GM12878 (cell line): ENCODE measurements around the gene ZNF695. TPM values are rescaled to one million over a fixed set of nuclear protein-coding genes. Genes with fewer than 3 reads are reported as not detected.

Experiments used
- ATAC-seq: fragments of 200-7000 bp; cut with Tn5 transposase; 3 replicates; pipeline ENCODE4 v1.9.1; 2020; ENCODE audit warnings: mild to moderate bottlenecking, moderate library complexity
- BruUV-seq: library from RNA; stranded (reverse); fragments of 400-500 nt; replicated peaks from 2 replicates; lab custom pipeline; 2021; lab: Mats Ljungman, UMichigan
- CTCF ChIA-PET: fragments of 300-600 bp; sonication (Branson Sonifier 250); formaldehyde crosslinking; extraction: SDS; loops from one replicate; lab custom pipeline; 2021; ENCODE audit warnings: inconsistent platforms; lab: Yijun Ruan, JAX
- POLR2A ChIA-PET: fragments of 350-600 bp; formaldehyde crosslinking; extraction: SDS; loops from one replicate; lab custom pipeline; 2021; ENCODE audit warnings: inconsistent platforms; lab: Charles Lee
- RAD21 ChIA-PET: fragments of 300-600 bp; sonication (Branson Sonifier 250); formaldehyde crosslinking; loops from one replicate; lab custom pipeline; 2023; ENCODE audit warnings: antibody characterized with exemption; ENCODE audit not compliant: unreplicated experiment; lab: Charles Lee
- SMC1A ChIA-PET: fragments of 300-600 bp; sonication (Branson Sonifier 250); formaldehyde crosslinking; loops from one replicate; lab custom pipeline; 2023; ENCODE audit not compliant: unreplicated experiment, uncharacterized antibody; lab: Charles Lee
- DNase-seq: peaks from one replicate; pipeline ENCODE4 v3.0.0-alpha.2; 2011; ENCODE audit warnings: low read depth, low spot score
- FAIRE-seq: peaks from 3 replicates; lab custom pipeline; 2011; peaks lifted over from hg19 to GRCh38; lab: Jason Lieb, UNC
- H2AFZ ChIP-seq: 2 replicates; pipeline ENCODE4 v1.6.0; 2011; ENCODE audit warnings: low read depth, low read length, control low read depth; ENCODE audit not compliant: control insufficient read depth
- H3K27ac ChIP-seq: 2 replicates; pipeline ENCODE4 v1.5.1; 2011; ENCODE audit warnings: control low read depth; ENCODE audit not compliant: control insufficient read depth, insufficient read depth
- H3K27me3 ChIP-seq, 2 experiments: replicated peaks in 1 of 2; 2 replicates each; pipeline versions ENCODE4 v1.6.0 to v1.6.1; 2011; ENCODE audit warnings: low read length in 1 of 2; ENCODE audit not compliant: control insufficient read depth in 2 of 2, insufficient read depth in 2 of 2
- H3K36me3 ChIP-seq, 2 experiments: 2 replicates each; pipeline ENCODE4 v1.5.1; 2011; ENCODE audit warnings: low read length in 1 of 2; ENCODE audit not compliant: control insufficient read depth in 2 of 2, insufficient read depth in 2 of 2
- H3K4me1 ChIP-seq: 2 replicates; pipeline ENCODE4 v1.6.1; 2011; ENCODE audit warnings: mild to moderate bottlenecking, low read length, moderate library complexity, mixed read lengths; ENCODE audit not compliant: control insufficient read depth, insufficient read depth
- H3K4me2 ChIP-seq: 2 replicates; pipeline ENCODE4 v1.6.0; 2011; ENCODE audit warnings: control low read depth; ENCODE audit not compliant: control insufficient read depth, insufficient read depth
- H3K4me3 ChIP-seq: fragments of 200-600 bp; sonication (generic); 2 replicates; pipeline ENCODE4 v1.5.1; 2016
- H3K79me2 ChIP-seq: 2 replicates; pipeline ENCODE4 v1.6.0; 2011; ENCODE audit warnings: low read length; ENCODE audit not compliant: control insufficient read depth, insufficient read depth
- H3K9ac ChIP-seq: 2 replicates; pipeline ENCODE4 v1.8.0; 2011; ENCODE audit warnings: low read length, control low read depth, mixed read lengths; ENCODE audit not compliant: control insufficient read depth, insufficient read depth
- H3K9me3 ChIP-seq: replicated peaks from 3 replicates; pipeline ENCODE4 v1.5.1; 2011; ENCODE audit warnings: mild to moderate bottlenecking, low read length; ENCODE audit not compliant: control insufficient read depth, insufficient read depth
- H4K20me1 ChIP-seq: 2 replicates; pipeline ENCODE4 v1.6.0; 2011; ENCODE audit not compliant: control insufficient read depth, insufficient read depth
- ASH2L ChIP-seq: fragments of 300-600, 200-600 bp; sonication (generic); IDR thresholded peaks from 2 replicates; pipeline ENCODE4 v1.6.1; 2017; ENCODE audit warnings: low read depth, mild to moderate bottlenecking, borderline replicate concordance
- CHD4 ChIP-seq: fragments of 200-600 bp; sonication (generic); IDR thresholded peaks from 2 replicates; pipeline ENCODE4 v1.6.1; 2016; ENCODE audit warnings: mild to moderate bottlenecking
- JUNB ChIP-seq: IDR thresholded peaks from 2 replicates; pipeline ENCODE4 v1.6.1; 2016; ENCODE audit warnings: antibody characterized with exemption, mild to moderate bottlenecking
- RB1 ChIP-seq: fragments of 450-650 bp; formaldehyde crosslinking; IDR thresholded peaks from 2 replicates; pipeline ENCODE4 v1.6.1; 2017; ENCODE audit warnings: mild to moderate bottlenecking, borderline replicate concordance
- SMAD1 ChIP-seq: fragments of 450-650 bp; IDR thresholded peaks from 2 replicates; pipeline ENCODE4 v1.6.1; 2018; ENCODE audit warnings: mild to moderate bottlenecking, low read depth; ENCODE audit not compliant: partially characterized antibody
- SMAD5 ChIP-seq: IDR thresholded peaks from 2 replicates; pipeline ENCODE4 v1.6.1; 2016; ENCODE audit warnings: antibody characterized with exemption, low read depth
- WGBS: methylation state at CpG from one replicate; pipeline ENCODE4 v1.1.6; 2016; ENCODE audit warnings: low lambda C conversion rate; ENCODE audit not compliant: insufficient replicate concordance, insufficient coverage; ENCODE audit errors: missing lambda C conversion rate; 5-methylcytosine and 5-hydroxymethylcytosine counted together
- in situ Hi-C: fragments of 300-500 bp; cut with MboI; formaldehyde crosslinking; loops from 9 replicates; pipeline ENCODE4 v1.14.3; 2018; ENCODE audit warnings: mixed read lengths
- intact Hi-C: fragments of 100-400 bp; cut with micrococcal nuclease; formaldehyde crosslinking; loops from one replicate; pipeline ENCODE4 v1.14.2; 2022; ENCODE audit not compliant: unreplicated experiment
- polyA plus RNA-seq, 11 experiments: library from polyadenylated mRNA; depleted of rRNA in 4 of 11; unstranded in 6 of 11; stranded (reverse) in 5 of 11; fragments of >200 nt; fragmentation: Nextera tagmentation in 4 of 11; fragmentation: Illumina TruSeq in 1 of 11; extraction: Ambion mirVana in 4 of 11; extraction: Trizol in 1 of 11; gene quantifications; 1 replicate in 1 of 11; 2 replicates in 10 of 11; pipeline versions ENCODE4 v1.2.1 to v1.2.3, GENCODE V29; 2011 to 2016; ENCODE audit warnings: inconsistent platforms in 2 of 11, missing spikeins in 2 of 11, low read depth in 1 of 11
- total RNA-seq, 4 experiments: library from RNA; depleted of rRNA in 3 of 4; stranded (reverse); fragments of >200 nt in 3 of 4; fragmentation: Illumina TruSeq in 1 of 4; extraction: Trizol in 1 of 4; gene quantifications; 2 replicates each; pipeline versions ENCODE4 v1.2.1 to v1.2.3, GENCODE V29; 2013 to 2021
- TF ChIP-seq, protein P1 (sequence below): IDR thresholded peaks from 2 replicates; pipeline ENCODE4 v1.6.1; 2012; ENCODE audit warnings: mild to moderate bottlenecking, low read depth, low read length

ZNF695 gene
- total and polyA plus RNA-seq, 10 of the 15 experiments (the other 5 are each of a cell fraction or from before 2014, with no cell fraction given) = 0.04 to 1.8 (median 1.2) TPM

DNA sequence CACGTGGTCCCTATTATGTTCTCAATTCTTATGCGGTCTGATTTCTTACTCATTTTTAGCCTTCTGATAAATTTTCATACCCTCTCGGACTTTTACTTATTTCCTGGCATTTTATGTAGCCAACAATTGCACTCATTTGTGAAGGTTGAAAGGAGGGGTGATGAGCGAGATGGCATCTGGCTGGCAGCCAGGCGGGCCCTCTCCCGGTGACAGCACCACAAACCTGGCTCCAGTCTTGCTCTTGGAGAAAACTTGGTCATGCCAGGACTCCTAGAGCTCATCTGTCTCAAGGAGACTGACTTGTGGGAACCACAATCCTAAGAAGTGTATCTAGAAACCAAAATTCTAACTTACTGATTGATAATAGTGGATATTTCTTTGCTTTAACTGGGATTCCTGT lies 61.5 kb downstream of the ZNF695 start:
- no peaks in the 10 kb centered on the region for H3K27me3 ChIP-seq
- DNase-seq (no peak), ATAC-seq (no peak), FAIRE-seq (no peak)
- no peaks in the 10 kb centered on the region for H4K20me1 ChIP-seq
- in situ Hi-C loops (no loop called here), intact Hi-C loops (no loop called here)
- no peak overlapping the region for H3K27ac ChIP-seq
- ChIA-PET POLR2A (no interaction called here), RAD21 (no interaction called here), SMC1A (no interaction called here), CTCF (no interaction called here)
- no peak overlapping the region for H3K9ac ChIP-seq
- WGBS = 87% methylated on average over 6 of the region's 6 CpGs
- H2AFZ ChIP-seq = no peak overlapping the region
- no peak overlapping the region for H3K4me2 ChIP-seq
- BruUV-seq = no TSS peak
- no peak overlapping the region for H3K4me3 ChIP-seq
- H3K36me3 ChIP-seq = no peaks in the 10 kb centered on the region
- TF ChIP-seq ASH2L (no peak), SMAD5 (no peak), JUNB (no peak), CHD4 (no peak), RB1 (no peak), SMAD1 (no peak)
- TF ChIP-seq, protein P1, sequence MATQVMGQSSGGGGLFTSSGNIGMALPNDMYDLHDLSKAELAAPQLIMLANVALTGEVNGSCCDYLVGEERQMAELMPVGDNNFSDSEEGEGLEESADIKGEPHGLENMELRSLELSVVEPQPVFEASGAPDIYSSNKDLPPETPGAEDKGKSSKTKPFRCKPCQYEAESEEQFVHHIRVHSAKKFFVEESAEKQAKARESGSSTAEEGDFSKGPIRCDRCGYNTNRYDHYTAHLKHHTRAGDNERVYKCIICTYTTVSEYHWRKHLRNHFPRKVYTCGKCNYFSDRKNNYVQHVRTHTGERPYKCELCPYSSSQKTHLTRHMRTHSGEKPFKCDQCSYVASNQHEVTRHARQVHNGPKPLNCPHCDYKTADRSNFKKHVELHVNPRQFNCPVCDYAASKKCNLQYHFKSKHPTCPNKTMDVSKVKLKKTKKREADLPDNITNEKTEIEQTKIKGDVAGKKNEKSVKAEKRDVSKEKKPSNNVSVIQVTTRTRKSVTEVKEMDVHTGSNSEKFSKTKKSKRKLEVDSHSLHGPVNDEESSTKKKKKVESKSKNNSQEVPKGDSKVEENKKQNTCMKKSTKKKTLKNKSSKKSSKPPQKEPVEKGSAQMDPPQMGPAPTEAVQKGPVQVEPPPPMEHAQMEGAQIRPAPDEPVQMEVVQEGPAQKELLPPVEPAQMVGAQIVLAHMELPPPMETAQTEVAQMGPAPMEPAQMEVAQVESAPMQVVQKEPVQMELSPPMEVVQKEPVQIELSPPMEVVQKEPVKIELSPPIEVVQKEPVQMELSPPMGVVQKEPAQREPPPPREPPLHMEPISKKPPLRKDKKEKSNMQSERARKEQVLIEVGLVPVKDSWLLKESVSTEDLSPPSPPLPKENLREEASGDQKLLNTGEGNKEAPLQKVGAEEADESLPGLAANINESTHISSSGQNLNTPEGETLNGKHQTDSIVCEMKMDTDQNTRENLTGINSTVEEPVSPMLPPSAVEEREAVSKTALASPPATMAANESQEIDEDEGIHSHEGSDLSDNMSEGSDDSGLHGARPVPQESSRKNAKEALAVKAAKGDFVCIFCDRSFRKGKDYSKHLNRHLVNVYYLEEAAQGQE = no peak
- H3K79me2 ChIP-seq = no peaks in the 10 kb centered on the region
- no peaks in the 10 kb centered on the region for H3K4me1 ChIP-seq
- 0 out of 3 replicates have a peak, but pooled peaks cover 1% of the 10 kb centered on the region for H3K9me3 ChIP-seq

Other genes with a start within 250 kb of the ZNF695 start
- gene AHCTF1, start 76.1 kb downstream of the ZNF695 start, total RNA-seq (2014; rRNA removed) = 25.5 and 25.6 TPM in 2 replicates
- 45.5 and 51.1 TPM in 2 replicates for gene AHCTF1, start 76.1 kb downstream of the ZNF695 start, total RNA-seq (2014; rRNA removed; fragmentation: Illumina TruSeq; extraction: Trizol)
- 27.1 and 29.3 TPM in 2 replicates for gene AHCTF1, start 76.1 kb downstream of the ZNF695 start, total RNA-seq (2021)
- gene AHCTF1, start 76.1 kb downstream of the ZNF695 start, polyA plus RNA-seq (2011; rRNA removed) = 19.4 and 27.7 TPM in 2 replicates
- gene AHCTF1, start 76.1 kb downstream of the ZNF695 start, polyA plus RNA-seq (2014; fragmentation: Illumina TruSeq; extraction: Trizol) = 44.3 and 56.5 TPM in 2 replicates
- gene AHCTF1, start 76.1 kb downstream of the ZNF695 start, polyA plus RNA-seq (2014; fragmentation: Nextera tagmentation; extraction: Ambion mirVana) = 1 to 10 TPM; 3.4 to 5.3 TPM
- 15.4 and 17.2 TPM in 2 replicates for gene AHCTF1, start 76.1 kb downstream of the ZNF695 start, polyA plus RNA-seq (2014; rRNA removed)
- gene AHCTF1, start 76.1 kb downstream of the ZNF695 start, polyA plus RNA-seq (2016; fragmentation: Nextera tagmentation; extraction: Ambion mirVana) = 10 to 100 TPM; 15.5 to 16.1 TPM
- 4.9 TPM in 2 replicates for gene ZNF670, start 70.8 kb upstream of the ZNF695 start, total RNA-seq (2014; rRNA removed)
- 6.0 and 6.5 TPM in 2 replicates for gene ZNF670, start 70.8 kb upstream of the ZNF695 start, total RNA-seq (2014; rRNA removed; fragmentation: Illumina TruSeq; extraction: Trizol)
- gene ZNF670, start 70.8 kb upstream of the ZNF695 start, total RNA-seq (2021) = 2.0 and 3.0 TPM in 2 replicates
- gene ZNF670, start 70.8 kb upstream of the ZNF695 start, polyA plus RNA-seq (2011; rRNA removed) = 3.7 and 6.6 TPM in 2 replicates
- 5.2 and 6.7 TPM in 2 replicates for gene ZNF670, start 70.8 kb upstream of the ZNF695 start, polyA plus RNA-seq (2014; fragmentation: Illumina TruSeq; extraction: Trizol)
- gene ZNF670, start 70.8 kb upstream of the ZNF695 start, polyA plus RNA-seq (2014; fragmentation: Nextera tagmentation; extraction: Ambion mirVana) = 1 to 10 TPM; 5.3 to 7.4 TPM
- gene ZNF670, start 70.8 kb upstream of the ZNF695 start, polyA plus RNA-seq (2014; rRNA removed) = 2.2 and 3.2 TPM in 2 replicates
- 1 to 10 TPM; 7.9 to 9.0 TPM for gene ZNF670, start 70.8 kb upstream of the ZNF695 start, polyA plus RNA-seq (2016; fragmentation: Nextera tagmentation; extraction: Ambion mirVana)
- gene ZNF669, start 96.3 kb upstream of the ZNF695 start, total RNA-seq (2014; rRNA removed) = 9.5 and 10.7 TPM in 2 replicates
- gene ZNF669, start 96.3 kb upstream of the ZNF695 start, total RNA-seq (2014; rRNA removed; fragmentation: Illumina TruSeq; extraction: Trizol) = 10.9 and 11.1 TPM in 2 replicates
- 5.8 and 5.9 TPM in 2 replicates for gene ZNF669, start 96.3 kb upstream of the ZNF695 start, total RNA-seq (2021)
- gene ZNF669, start 96.3 kb upstream of the ZNF695 start, polyA plus RNA-seq (2011; rRNA removed) = 4.8 and 7.1 TPM in 2 replicates
- gene ZNF669, start 96.3 kb upstream of the ZNF695 start, polyA plus RNA-seq (2014; fragmentation: Illumina TruSeq; extraction: Trizol) = 8.0 and 9.3 TPM in 2 replicates
- 1 to 10 TPM; 5.2 to 5.6 TPM for gene ZNF669, start 96.3 kb upstream of the ZNF695 start, polyA plus RNA-seq (2014; fragmentation: Nextera tagmentation; extraction: Ambion mirVana)
- 3.5 and 6.5 TPM in 2 replicates for gene ZNF669, start 96.3 kb upstream of the ZNF695 start, polyA plus RNA-seq (2014; rRNA removed)
- gene ZNF669, start 96.3 kb upstream of the ZNF695 start, polyA plus RNA-seq (2016; fragmentation: Nextera tagmentation; extraction: Ambion mirVana) = 1 to 10 TPM; 4.9 to 5.1 TPM
- gene ZNF124, start 164.0 kb upstream of the ZNF695 start, total RNA-seq (2014; rRNA removed) = 27.5 and 32.9 TPM in 2 replicates
- 37.5 and 38.5 TPM in 2 replicates for gene ZNF124, start 164.0 kb upstream of the ZNF695 start, total RNA-seq (2014; rRNA removed; fragmentation: Illumina TruSeq; extraction: Trizol)
- 24.4 and 25.8 TPM in 2 replicates for gene ZNF124, start 164.0 kb upstream of the ZNF695 start, total RNA-seq (2021)
- gene ZNF124, start 164.0 kb upstream of the ZNF695 start, polyA plus RNA-seq (2011; rRNA removed) = 13.2 and 19.7 TPM in 2 replicates
- 14.1 and 15.1 TPM in 2 replicates for gene ZNF124, start 164.0 kb upstream of the ZNF695 start, polyA plus RNA-seq (2014; fragmentation: Illumina TruSeq; extraction: Trizol)
- gene ZNF124, start 164.0 kb upstream of the ZNF695 start, polyA plus RNA-seq (2014; fragmentation: Nextera tagmentation; extraction: Ambion mirVana) = 1 to 10 TPM; 6.8 to 7.3 TPM
- gene ZNF124, start 164.0 kb upstream of the ZNF695 start, polyA plus RNA-seq (2014; rRNA removed) = 6.7 and 7.7 TPM in 2 replicates
- 10 to 100 TPM; 11.4 to 11.8 TPM for gene ZNF124, start 164.0 kb upstream of the ZNF695 start, polyA plus RNA-seq (2016; fragmentation: Nextera tagmentation; extraction: Ambion mirVana)
- not detected in 2 replicates for gene VN1R5, start 248.0 kb upstream of the ZNF695 start, total RNA-seq (2014; rRNA removed)
- not detected in 2 replicates for gene VN1R5, start 248.0 kb upstream of the ZNF695 start, total RNA-seq (2014; rRNA removed; fragmentation: Illumina TruSeq; extraction: Trizol)
- not detected in 2 replicates for gene VN1R5, start 248.0 kb upstream of the ZNF695 start, total RNA-seq (2021)
- gene VN1R5, start 248.0 kb upstream of the ZNF695 start, polyA plus RNA-seq (2011; rRNA removed) = not detected in 2 replicates
- gene VN1R5, start 248.0 kb upstream of the ZNF695 start, polyA plus RNA-seq (2014; fragmentation: Illumina TruSeq; extraction: Trizol) = not detected in 2 replicates
- gene VN1R5, start 248.0 kb upstream of the ZNF695 start, polyA plus RNA-seq (2014; fragmentation: Nextera tagmentation; extraction: Ambion mirVana) = not detected
- not detected in 2 replicates for gene VN1R5, start 248.0 kb upstream of the ZNF695 start, polyA plus RNA-seq (2014; rRNA removed)
- gene VN1R5, start 248.0 kb upstream of the ZNF695 start, polyA plus RNA-seq (2016; fragmentation: Nextera tagmentation; extraction: Ambion mirVana) = not detected